Right ventricle myocardium superior (tissue), 1 donor: ENCODE measurements around the gene SYNE1. TPM values are rescaled to one million over a fixed set of nuclear protein-coding genes. Genes with fewer than 3 reads are reported as not detected.
"Not testable (repeated sequence)": the region's sequence is repeated elsewhere in the genome, so short reads cannot be mapped to it uniquely, and the experiment has no call there.

Source experiments
- ATAC-seq: fragments of 200-7000 bp; cut with Tn5 transposase; one replicate; pipeline ENCODE4 v1.9.1; 2020; ENCODE audit warnings: mild to moderate bottlenecking; ENCODE audit not compliant: poor library complexity
- DNase-seq: peaks from one replicate; pipeline ENCODE4 v3.0.0-alpha.2; 2020
- intact Hi-C: fragments of 100-400 bp; cut with DNase I; formaldehyde crosslinking; loops from one replicate; pipeline ENCODE4 v1.11.2; 2022
- total RNA-seq: library from RNA; stranded (reverse); fragmentation: NEBNext Ultra II Directional; extraction: Animal tissue kit (Norgen Biotek cat#: 25700); gene quantifications from one replicate; pipeline ENCODE4 v1.2.1, GENCODE V29; 2021
- donor health status: DM: no; HTN: yes; CAD: no; lungs with severe emphysema.

Gene SYNE1
- total RNA-seq, 1 donor from 2014 or later, result 80.1 TPM

DNA sequence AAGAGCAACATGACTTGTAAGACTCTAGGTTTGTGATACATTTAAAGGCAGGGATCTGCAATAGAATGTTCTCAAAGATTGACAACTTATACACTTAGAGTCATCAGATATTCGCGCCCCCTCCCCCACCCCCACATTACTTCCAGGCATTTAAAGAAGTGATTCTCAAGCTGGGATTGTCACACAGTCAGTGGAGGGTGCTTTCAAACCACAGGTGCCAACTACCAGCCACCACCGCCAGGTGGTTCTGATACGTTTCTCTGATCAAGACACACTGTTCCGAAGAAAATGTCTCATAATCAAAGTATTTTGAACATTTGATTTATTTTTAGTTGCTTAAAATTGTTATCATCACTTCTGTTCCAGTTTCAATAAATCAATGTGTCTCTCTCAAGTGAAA lies 472.2 kb downstream of the SYNE1 start:
- DNase-seq, result no peak
- ATAC-seq, result no peak
- intact Hi-C loops, result no loop called here

DNA sequence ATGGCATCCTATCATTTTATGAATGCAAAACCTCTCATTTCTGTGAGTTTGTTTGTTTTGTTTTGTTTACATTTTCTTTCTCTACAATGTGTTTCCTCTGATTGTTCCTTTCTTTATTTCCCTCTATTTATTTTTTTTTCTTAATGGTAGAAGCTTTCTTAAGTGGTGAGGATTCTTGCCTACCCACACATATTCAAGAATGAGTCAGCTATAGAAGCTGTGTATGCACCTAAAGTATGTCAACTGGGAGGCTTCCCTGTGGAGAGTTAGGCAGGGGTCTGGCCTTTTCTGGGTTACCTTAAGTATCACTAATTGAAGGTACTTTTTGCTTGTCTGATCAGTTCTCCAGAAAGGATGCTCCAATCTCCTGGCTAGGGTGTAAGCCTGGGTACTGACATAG lies 475.7 kb downstream of the SYNE1 start:
- ATAC-seq, result no peak
- no peak for DNase-seq
- intact Hi-C loops, result no loop called here

DNA sequence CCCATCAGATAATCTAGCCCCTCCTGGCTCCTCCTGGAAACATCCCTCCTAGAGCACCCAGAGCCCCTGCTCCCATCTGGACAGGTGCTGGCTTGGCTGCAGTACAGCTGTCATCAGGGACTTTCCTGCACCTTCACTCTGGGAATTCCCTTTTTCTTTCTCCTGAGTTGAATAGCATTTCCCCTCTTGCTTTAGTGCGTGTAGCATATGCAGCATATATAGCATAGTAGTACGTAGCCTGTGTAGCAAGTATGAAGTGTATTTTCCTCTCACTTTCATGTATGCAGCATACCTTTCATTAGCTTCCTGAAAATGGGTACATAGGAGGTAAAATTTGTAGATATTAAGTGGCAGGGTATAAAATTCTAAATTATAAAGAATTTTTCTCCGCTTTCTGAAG lies 476.8 kb downstream of the SYNE1 start:
- ATAC-seq (no peak), DNase-seq (no peak)
- intact Hi-C loops, result no loop called here

- ATAC-seq (no peak), DNase-seq (no peak)
- intact Hi-C loops, result loop anchor here (10.0 kb wide), 1 partner anchor 49 kb away; no protein-coding TSS in a partner anchor
Observed at GRCh38 chr6:152155792-152156191, 481.4 kb downstream of the SYNE1 start.

- peak; percentile 47 for ATAC-seq
- intact Hi-C loops, result loop anchor here (10.0 kb wide), 1 partner anchor 50 kb away; no protein-coding TSS in a partner anchor
- no peak for DNase-seq
Observed at GRCh38 chr6:152154559-152155356, 482.4 kb downstream of the SYNE1 start.

- intact Hi-C loops, result loop anchor here (10.0 kb wide), 1 partner anchor 53 kb away; no protein-coding TSS in a partner anchor
- no peak for DNase-seq
- ATAC-seq, result no peak
Observed at GRCh38 chr6:152151920-152152319, 485.2 kb downstream of the SYNE1 start.

GRCh38 chr6:152150196-152150595 lies 487.0 kb downstream of the SYNE1 start:
- intact Hi-C loops, result loop anchor here (10.0 kb wide), 1 partner anchor 55 kb away; no protein-coding TSS in a partner anchor

DNA sequence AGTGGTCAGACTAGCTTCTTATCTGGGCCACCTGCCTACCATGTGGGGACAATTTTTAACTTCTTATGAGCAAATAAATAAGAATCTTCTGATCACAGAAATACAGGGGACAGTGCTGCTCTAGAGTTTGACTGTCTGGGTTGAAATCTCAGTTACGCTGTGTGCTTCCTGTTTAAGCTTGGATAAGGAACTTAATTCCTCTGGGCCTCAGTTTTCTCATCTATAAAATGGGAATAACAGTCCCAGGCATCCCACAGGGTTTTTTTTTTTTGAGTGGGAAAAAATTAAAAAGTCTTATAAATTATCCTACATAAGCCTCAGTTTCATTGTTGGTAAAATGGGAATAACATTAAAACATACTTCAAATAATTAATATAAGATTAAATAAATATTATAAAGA lies 488.8 kb downstream of the SYNE1 start:
- DNase-seq, result no peak
- ATAC-seq, result no peak
- intact Hi-C loops, result no loop called here

More at GRCh38 chr6:152150196-152150595, 487.0 kb downstream of the SYNE1 start:
- ATAC-seq (no peak), DNase-seq (no peak)

GRCh38 chr6:152147269-152147668 lies 489.9 kb downstream of the SYNE1 start:
- DNase-seq (no peak), ATAC-seq (peak; percentile 41)
- intact Hi-C loops, result no loop called here

GRCh38 chr6:152146385-152146784 lies 490.8 kb downstream of the SYNE1 start:
- intact Hi-C loops, result no loop called here
- DNase-seq, result no peak
- no peak for ATAC-seq

DNA sequence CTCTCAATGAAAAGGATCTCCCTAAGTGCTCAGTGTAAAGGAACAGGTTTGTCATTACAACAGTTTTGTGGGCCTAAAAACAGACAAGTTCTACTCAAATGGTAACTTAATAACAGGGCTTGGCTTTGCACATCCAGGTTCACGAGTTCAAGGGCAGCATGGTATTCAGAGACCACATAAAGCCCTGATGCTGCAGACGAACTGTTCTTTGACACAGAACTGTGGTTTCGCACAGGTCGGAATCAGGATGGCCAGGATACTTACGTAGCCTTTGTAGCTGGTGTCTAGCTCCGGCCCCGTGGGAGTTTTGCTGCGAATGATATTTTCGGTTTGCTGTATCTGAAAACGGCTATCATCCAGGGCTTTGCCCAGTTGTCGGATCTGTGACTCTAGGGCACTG lies 493.8 kb downstream of the SYNE1 start:
- DNase-seq (no peak), ATAC-seq (no peak)
- intact Hi-C loops, result no loop called here

GRCh38 chr6:152142105-152142504 lies 495.1 kb downstream of the SYNE1 start:
- ATAC-seq (no peak), DNase-seq (no peak)
- intact Hi-C loops, result no loop called here

GRCh38 chr6:152138344-152138743 lies 498.8 kb downstream of the SYNE1 start:
- intact Hi-C loops, ATAC-seq, DNase-seq: not testable (repeated sequence)

- DNase-seq, result no peak
- intact Hi-C loops, result no loop called here
Observed at GRCh38 chr6:152136449-152136825, 500.7 kb downstream of the SYNE1 start.

GRCh38 chr6:152135755-152136448 lies 501.3 kb downstream of the SYNE1 start:
- DNase-seq (no peak), ATAC-seq (no peak)
- intact Hi-C loops, result no loop called here

More at GRCh38 chr6:152136449-152136825, 500.7 kb downstream of the SYNE1 start:
- no peak for ATAC-seq

DNA sequence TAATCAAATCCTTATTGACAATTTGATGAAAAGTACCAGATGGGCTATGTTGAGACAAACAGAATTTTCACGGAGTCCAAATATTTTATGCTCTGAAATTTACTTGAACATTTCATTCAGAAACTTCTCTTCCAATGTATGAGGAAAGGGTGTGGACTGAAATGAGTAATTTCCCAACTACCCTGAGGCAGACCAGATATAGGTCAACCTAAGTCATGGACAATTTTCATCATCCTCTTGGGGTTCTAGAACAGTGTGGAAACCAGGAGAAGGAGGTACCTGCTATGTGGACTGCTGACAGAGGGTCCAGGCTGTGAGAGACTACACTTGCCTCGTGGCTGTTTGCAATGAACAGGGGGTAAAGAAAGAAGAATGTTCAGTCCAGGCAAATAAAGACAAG lies 506.7 kb downstream of the SYNE1 start:
- intact Hi-C loops, result no loop called here
- DNase-seq (no peak), ATAC-seq (peak; percentile 45)

GRCh38 chr6:152129691-152130151 lies 507.4 kb downstream of the SYNE1 start:
- intact Hi-C loops, result loop anchor here (5.0 kb wide), 1 partner anchor 367 kb away; no protein-coding TSS in a partner anchor
- DNase-seq (peak; percentile 53), ATAC-seq (peak; percentile 72)

- ATAC-seq, result no peak
- intact Hi-C loops, result loop anchor here (5.0 kb wide), 1 partner anchor 365 kb away; no protein-coding TSS in a partner anchor
- no peak for DNase-seq
Observed at GRCh38 chr6:152127432-152128165, 509.6 kb downstream of the SYNE1 start.
